Measurements from ENCODE around the gene MTUS2.

The MTUS2 gene

GRCh38 chr13:29436721-29437280, 616.7 kb downstream of the MTUS2 start:
- no peak for DNase-seq (ENCODE audit: extremely low read depth in 1 of 2, low read depth in 1 of 2)

GRCh38 chr13:29438769-29439168, 618.6 kb downstream of the MTUS2 start:
- no peak for DNase-seq (ENCODE audit: extremely low read depth in 1 of 2, low read depth in 1 of 2)

GRCh38 chr13:29439601-29440388, 619.7 kb downstream of the MTUS2 start:
- DNase-seq (ENCODE audit: extremely low read depth in 1 of 2, low read depth in 1 of 2), result no peak

- no peak for DNase-seq (ENCODE audit: extremely low read depth in 1 of 2, low read depth in 1 of 2)
Observed at GRCh38 chr13:29441306-29441705, 621.2 kb downstream of the MTUS2 start.

GRCh38 chr13:29446016-29446415, 625.9 kb downstream of the MTUS2 start:
- DNase-seq (ENCODE audit: extremely low read depth in 1 of 2, low read depth in 1 of 2), result no peak

- DNase-seq (ENCODE audit: extremely low read depth in 1 of 2, low read depth in 1 of 2), result no peak
Observed at GRCh38 chr13:29448174-29448573, 628.0 kb downstream of the MTUS2 start.

GRCh38 chr13:29449726-29450125, 629.6 kb downstream of the MTUS2 start:
- no peak for DNase-seq (ENCODE audit: extremely low read depth in 1 of 2, low read depth in 1 of 2)

- no peak for DNase-seq (ENCODE audit: extremely low read depth in 1 of 2, low read depth in 1 of 2)
Observed at GRCh38 chr13:29451976-29452375, 631.8 kb downstream of the MTUS2 start.

GRCh38 chr13:29452773-29453616, 632.9 kb downstream of the MTUS2 start:
- no peak for DNase-seq (ENCODE audit: extremely low read depth in 1 of 2, low read depth in 1 of 2)

GRCh38 chr13:29453617-29454011, 633.5 kb downstream of the MTUS2 start:
- no peak for DNase-seq (ENCODE audit: extremely low read depth in 1 of 2, low read depth in 1 of 2)

GRCh38 chr13:29454931-29455481, 634.9 kb downstream of the MTUS2 start:
- DNase-seq (ENCODE audit: extremely low read depth in 1 of 2, low read depth in 1 of 2), result no peak

GRCh38 chr13:29456419-29456818, 636.3 kb downstream of the MTUS2 start:
- no peak for DNase-seq (ENCODE audit: extremely low read depth in 1 of 2, low read depth in 1 of 2)

GRCh38 chr13:29457299-29457698, 637.2 kb downstream of the MTUS2 start:
- no peak for DNase-seq (ENCODE audit: extremely low read depth in 1 of 2, low read depth in 1 of 2)

- no peak for DNase-seq (ENCODE audit: extremely low read depth in 1 of 2, low read depth in 1 of 2)
Observed at GRCh38 chr13:29458419-29458818, 638.3 kb downstream of the MTUS2 start.

GRCh38 chr13:29459813-29460355, 639.7 kb downstream of the MTUS2 start:
- no peak for DNase-seq (ENCODE audit: extremely low read depth in 1 of 2, low read depth in 1 of 2)

GRCh38 chr13:29464105-29464679, 644.1 kb downstream of the MTUS2 start:
- DNase-seq (ENCODE audit: extremely low read depth in 1 of 2, low read depth in 1 of 2), result no peak

- DNase-seq (ENCODE audit: extremely low read depth in 1 of 2, low read depth in 1 of 2), result no peak
Observed at GRCh38 chr13:29465741-29466293, 645.7 kb downstream of the MTUS2 start.

GRCh38 chr13:29471551-29471950, 651.4 kb downstream of the MTUS2 start:
- no peak for DNase-seq (ENCODE audit: extremely low read depth in 1 of 2, low read depth in 1 of 2)

GRCh38 chr13:29472332-29472961, 652.3 kb downstream of the MTUS2 start:
- DNase-seq (ENCODE audit: extremely low read depth in 1 of 2, low read depth in 1 of 2), result peak in 1 of 2 donors; percentile 30

- DNase-seq (ENCODE audit: extremely low read depth in 1 of 2, low read depth in 1 of 2), result no peak
Observed at GRCh38 chr13:29473166-29473565, 653.0 kb downstream of the MTUS2 start.
